Astrocyte (in vitro differentiated cells and primary cell): ENCODE measurements around the gene MYO15A. TPM values are rescaled to one million over a fixed set of nuclear protein-coding genes. Genes with fewer than 3 reads are reported as not detected.

Experiments
- DNase-seq: peaks from one replicate; pipeline ENCODE4 v3.0.0-alpha.2; 2010; ENCODE audit warnings: low read depth
- FAIRE-seq: peaks from 2 replicates; lab custom pipeline; 2011; peaks lifted over from hg19 to GRCh38; lab: Jason Lieb, UNC
- H2AFZ ChIP-seq: 2 replicates; pipeline ENCODE4 v1.6.0; 2012; ENCODE audit warnings: low read depth, low read length, inconsistent platforms
- H3K27ac ChIP-seq: 2 replicates; pipeline ENCODE4 v1.5.1; 2011; ENCODE audit warnings: low read depth, low read length, inconsistent platforms
- H3K27me3 ChIP-seq: 2 replicates; pipeline ENCODE4 v1.6.0; 2011; ENCODE audit warnings: low read length, inconsistent platforms; ENCODE audit not compliant: insufficient read depth
- H3K36me3 ChIP-seq: 2 replicates; pipeline ENCODE4 v1.5.1; 2011; ENCODE audit warnings: low read length, inconsistent platforms; ENCODE audit not compliant: insufficient read depth
- H3K4me1 ChIP-seq: 2 replicates; pipeline ENCODE4 v1.5.1; 2011; ENCODE audit warnings: low read length, inconsistent platforms; ENCODE audit not compliant: insufficient read depth
- H3K4me2 ChIP-seq: 2 replicates; pipeline ENCODE4 v1.6.0; 2012; ENCODE audit warnings: low read length, inconsistent platforms
- H3K4me3 ChIP-seq: 2 replicates; pipeline ENCODE4 v1.5.1; 2011; ENCODE audit warnings: low read depth, mild to moderate bottlenecking, low read length, inconsistent platforms; ENCODE audit not compliant: insufficient read depth
- H3K79me2 ChIP-seq: 2 replicates; pipeline ENCODE4 v1.6.0; 2012; ENCODE audit warnings: mild to moderate bottlenecking, low read length, inconsistent platforms; ENCODE audit not compliant: insufficient read depth
- H3K9ac ChIP-seq: 2 replicates; pipeline ENCODE4 v1.6.0; 2012; ENCODE audit warnings: mild to moderate bottlenecking, low read length, inconsistent platforms
- H3K9me3 ChIP-seq: 2 replicates; pipeline ENCODE4 v1.5.1; 2012; ENCODE audit warnings: low read depth, mild to moderate bottlenecking, low read length, inconsistent platforms; ENCODE audit not compliant: insufficient read depth
- H4K20me1 ChIP-seq: 2 replicates; pipeline ENCODE4 v1.6.0; 2012; ENCODE audit warnings: low read length, inconsistent platforms; ENCODE audit not compliant: insufficient read depth
- H3K27ac Mint-ChIP-seq: one replicate; pipeline ENCODE4 v1.8.0; 2021; ENCODE audit warnings: mild to moderate bottlenecking, mixed read lengths; ENCODE audit not compliant: unreplicated experiment
- H3K27me3 Mint-ChIP-seq: one replicate; pipeline ENCODE4 v1.8.0; 2021; ENCODE audit warnings: low read depth, mixed read lengths; ENCODE audit not compliant: unreplicated experiment
- H3K36me3 Mint-ChIP-seq: one replicate; pipeline ENCODE4 v1.8.0; 2021; ENCODE audit warnings: low read depth, mixed read lengths; ENCODE audit not compliant: unreplicated experiment
- H3K4me1 Mint-ChIP-seq: one replicate; pipeline ENCODE4 v1.8.0; 2021; ENCODE audit warnings: low read depth, mixed read lengths; ENCODE audit not compliant: unreplicated experiment
- H3K4me3 Mint-ChIP-seq: one replicate; pipeline ENCODE4 v1.8.0; 2021; ENCODE audit warnings: mild to moderate bottlenecking, moderate library complexity, mixed read lengths; ENCODE audit not compliant: unreplicated experiment
- H3K9me3 Mint-ChIP-seq: one replicate; pipeline ENCODE4 v1.8.0; 2021; ENCODE audit warnings: mild to moderate bottlenecking, mixed read lengths; ENCODE audit not compliant: unreplicated experiment
- CTCF ChIP-seq: IDR thresholded peaks from 2 replicates; pipeline ENCODE4 v1.5.1; 2011; ENCODE audit warnings: low read depth, mild to moderate bottlenecking, inconsistent platforms, low read length, moderate library complexity; ENCODE audit not compliant: insufficient read depth
- EZH2 ChIP-seq: IDR thresholded peaks from 2 replicates; pipeline ENCODE4 v1.6.1; 2012; ENCODE audit warnings: mild to moderate bottlenecking, low read length, inconsistent platforms; ENCODE audit not compliant: insufficient read depth
- total RNA-seq: library from RNA; stranded (reverse); gene quantifications from 2 replicates; pipeline ENCODE4 v1.2.1, GENCODE V29; 2021

MYO15A gene
- total RNA-seq, 1 donor from 2014 or later, result 0.32 TPM

DNA sequence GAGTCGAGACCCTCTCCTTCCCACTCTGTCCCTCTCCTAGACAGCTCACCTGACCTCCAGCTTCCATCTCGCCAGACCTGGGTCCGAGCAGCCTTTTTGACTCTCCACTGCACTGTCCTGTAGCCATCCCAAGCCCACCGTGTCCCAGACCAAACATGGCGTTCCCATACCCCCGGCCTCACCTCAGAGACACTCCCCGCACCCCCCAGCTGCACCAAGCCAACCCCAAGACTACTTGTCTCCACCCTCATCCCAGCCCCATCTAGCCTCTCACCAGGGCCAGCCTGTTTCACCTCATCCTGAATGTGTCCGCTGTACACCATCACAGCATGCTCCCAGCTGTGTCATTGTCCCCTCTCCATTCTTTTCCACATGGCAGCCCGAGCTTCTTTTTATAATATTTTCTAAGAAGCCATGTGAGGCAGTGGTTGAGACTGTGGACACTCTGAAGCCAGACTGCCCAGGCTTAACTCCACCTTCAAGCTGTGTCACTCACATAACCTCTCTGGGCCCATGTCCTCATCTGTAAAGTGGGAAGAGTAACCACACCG, 1.5 kb downstream of the MYO15A start:
- H3K4me2 ChIP-seq, result no peak overlapping the region
- no peak for DNase-seq
- H3K27me3 Mint-ChIP-seq, result no peaks in the 10 kb centered on the region
- no peak overlapping the region for H3K27ac ChIP-seq
- H3K27ac Mint-ChIP-seq, result no peak overlapping the region
- no peaks in the 10 kb centered on the region for H3K27me3 ChIP-seq
- no peaks in the 10 kb centered on the region for H3K79me2 ChIP-seq
- H3K4me1 Mint-ChIP-seq, result no peaks in the 10 kb centered on the region
- H3K9ac ChIP-seq, result no peak overlapping the region
- TF ChIP-seq CTCF (no peak), EZH2 (no peak)
- no peak overlapping the region for H3K4me3 ChIP-seq
- no peak overlapping the region for H2AFZ ChIP-seq
- no peaks in the 10 kb centered on the region for H4K20me1 ChIP-seq
- H3K9me3 Mint-ChIP-seq, result no peaks in the 10 kb centered on the region
- no peak overlapping the region for H3K4me3 Mint-ChIP-seq
- no peaks in the 10 kb centered on the region for H3K36me3 Mint-ChIP-seq
- no peak for FAIRE-seq
- no peaks in the 10 kb centered on the region for H3K9me3 ChIP-seq
- no peaks in the 10 kb centered on the region for H3K4me1 ChIP-seq
- H3K36me3 ChIP-seq, result no peaks in the 10 kb centered on the region

DNA sequence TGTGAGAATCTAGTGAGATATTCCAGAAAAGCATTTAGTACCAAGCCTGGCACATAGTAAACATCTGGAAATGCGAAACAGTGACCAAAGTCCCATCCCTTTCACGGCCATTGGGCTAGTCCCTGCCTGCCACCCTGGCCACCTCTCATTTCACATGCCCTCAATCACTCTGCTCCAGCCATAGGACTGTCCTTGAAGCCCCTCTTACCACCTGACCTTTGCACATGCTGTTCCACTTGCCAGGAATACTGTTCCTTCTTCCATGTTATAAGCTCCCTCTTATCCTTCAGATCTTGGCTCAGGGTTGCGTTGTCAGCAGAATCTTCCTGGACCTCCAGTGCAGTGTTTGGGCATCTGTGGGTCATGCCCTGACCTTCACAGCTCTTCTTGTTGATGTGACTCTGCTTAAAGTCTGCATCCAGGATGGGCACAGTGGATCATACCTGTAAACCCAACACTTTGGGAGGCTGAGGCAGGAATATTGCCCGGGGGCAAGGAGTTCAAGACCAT, 2.1 kb downstream of the MYO15A start:
- Mint-ChIP-seq H3K9me3 (no peaks in the 10 kb centered on the region), H3K27me3 (peaks cover 1% of the 10 kb centered on the region), H3K27ac (no peak overlapping the region), H3K36me3 (no peaks in the 10 kb centered on the region), H3K4me3 (no peak overlapping the region), H3K4me1 (no peaks in the 10 kb centered on the region)
- Histone ChIP-seq H2AFZ (no peak overlapping the region), H4K20me1 (no peaks in the 10 kb centered on the region), H3K4me2 (no peak overlapping the region), H3K9ac (no peak overlapping the region), H3K27ac (no peak overlapping the region), H3K4me3 (no peak overlapping the region), H3K36me3 (no peaks in the 10 kb centered on the region), H3K9me3 (no peaks in the 10 kb centered on the region), H3K27me3 (no peaks in the 10 kb centered on the region), H3K4me1 (no peaks in the 10 kb centered on the region), H3K79me2 (no peaks in the 10 kb centered on the region)
- DNase-seq, result no peak
- FAIRE-seq, result no peak
- TF ChIP-seq CTCF (no peak), EZH2 (no peak)

- Histone ChIP-seq H3K27ac (no peak overlapping the region), H3K27me3 (no peaks in the 10 kb centered on the region), H3K9ac (no peak overlapping the region), H2AFZ (no peak overlapping the region), H3K9me3 (no peaks in the 10 kb centered on the region), H4K20me1 (no peaks in the 10 kb centered on the region), H3K36me3 (no peaks in the 10 kb centered on the region), H3K4me3 (no peak overlapping the region), H3K79me2 (no peaks in the 10 kb centered on the region), H3K4me1 (no peaks in the 10 kb centered on the region), H3K4me2 (no peak overlapping the region)
- TF ChIP-seq EZH2 (no peak), CTCF (no peak)
- no peak for DNase-seq
- no peak for FAIRE-seq
- Mint-ChIP-seq H3K27ac (no peak overlapping the region), H3K27me3 (peaks cover 3% of the 10 kb centered on the region), H3K4me3 (no peak overlapping the region), H3K9me3 (no peaks in the 10 kb centered on the region), H3K36me3 (no peaks in the 10 kb centered on the region), H3K4me1 (no peaks in the 10 kb centered on the region)
These were observed 2.9 kb downstream of the MYO15A start for GRCh38 chr17:18111330-18111971.
